CD4-positive, alpha-beta T cell treated with Interleukin-6 for 4 hours (primary cell): Measurements from ENCODE around the gene HHIPL1.

ENCODE experiments used
- DNase-seq: peaks from one replicate; pipeline ENCODE4 v3.0.0-alpha.2; 2020; ENCODE audit warnings: mixed read lengths

Gene HHIPL1

DNA sequence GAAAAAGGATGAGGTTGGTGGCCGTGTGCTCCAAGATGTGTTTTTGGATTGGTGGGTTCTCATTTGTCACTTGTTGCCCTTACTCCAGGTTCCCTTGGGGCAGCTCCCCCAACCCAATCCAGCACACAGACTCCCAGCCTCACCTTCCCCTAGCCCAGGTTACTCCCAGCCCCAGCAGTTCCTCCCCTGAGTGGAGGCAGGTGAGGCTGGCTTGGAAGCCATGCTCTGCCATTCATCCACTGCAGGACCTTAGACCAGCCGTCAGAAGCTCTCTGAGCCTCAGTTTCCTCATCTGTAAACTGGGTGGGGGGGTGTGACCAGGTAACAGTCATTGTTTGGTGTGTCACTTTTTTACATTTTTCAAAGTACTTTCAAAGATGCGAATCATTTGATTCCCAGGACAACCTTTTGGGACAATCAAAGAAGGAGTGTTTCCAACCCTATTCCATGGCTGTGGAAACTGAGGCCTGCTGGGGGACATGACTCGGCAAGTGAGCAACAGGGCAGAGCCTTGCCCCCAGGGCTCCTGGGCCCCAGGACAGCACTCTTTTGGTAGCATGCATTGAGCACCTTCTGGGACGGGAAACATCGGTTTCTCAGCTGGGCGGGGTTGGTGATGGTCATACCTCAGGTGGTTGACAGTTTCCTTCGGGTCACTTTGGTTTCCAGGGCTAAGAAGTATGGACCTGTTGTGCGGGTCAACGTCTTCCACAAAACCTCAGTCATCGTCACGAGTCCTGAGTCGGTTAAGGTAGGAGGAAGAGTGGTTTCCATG is 46.4 kb downstream of the HHIPL1 start:
- DNase-seq: no peak

DNA sequence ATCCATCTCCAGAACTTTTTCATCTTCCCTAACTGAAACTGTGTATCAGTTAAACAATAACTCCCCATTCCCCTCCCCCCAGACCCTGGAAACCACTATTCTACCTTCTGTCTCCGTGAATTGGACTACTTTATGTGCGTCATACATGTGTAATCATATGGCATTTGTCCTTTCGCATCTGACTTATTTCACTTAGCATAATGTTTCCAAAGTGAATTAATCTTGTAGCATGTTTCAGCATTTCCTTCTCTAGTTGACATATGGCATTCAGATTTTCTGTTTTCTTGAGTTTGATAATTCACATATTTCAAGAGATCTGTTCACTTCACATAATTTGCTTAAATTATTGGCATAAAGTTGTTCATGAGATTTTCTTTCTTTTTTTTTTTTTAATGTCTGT is 49.0 kb downstream of the HHIPL1 start:
- DNase-seq: no peak

DNA sequence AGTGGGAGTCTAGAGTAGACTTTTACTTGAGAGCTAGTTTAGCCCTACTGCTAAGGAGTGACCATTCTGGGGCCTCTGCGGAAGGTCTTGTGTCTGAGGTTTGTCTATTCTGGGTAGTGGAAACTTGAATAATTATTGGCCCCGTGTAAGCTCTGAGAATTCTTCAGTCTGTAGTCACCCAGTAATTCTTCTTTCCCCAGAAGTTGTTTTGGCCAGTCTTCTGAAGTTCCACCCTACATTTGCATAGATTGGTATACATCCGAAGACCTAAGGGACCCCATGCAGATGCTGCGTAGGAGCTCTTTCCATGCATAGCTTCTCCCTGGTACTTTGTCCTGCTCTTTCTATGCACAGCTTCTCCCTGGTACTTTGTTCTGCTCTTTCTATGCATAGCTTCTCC is 52.0 kb downstream of the HHIPL1 start:
- DNase-seq: no peak

DNA sequence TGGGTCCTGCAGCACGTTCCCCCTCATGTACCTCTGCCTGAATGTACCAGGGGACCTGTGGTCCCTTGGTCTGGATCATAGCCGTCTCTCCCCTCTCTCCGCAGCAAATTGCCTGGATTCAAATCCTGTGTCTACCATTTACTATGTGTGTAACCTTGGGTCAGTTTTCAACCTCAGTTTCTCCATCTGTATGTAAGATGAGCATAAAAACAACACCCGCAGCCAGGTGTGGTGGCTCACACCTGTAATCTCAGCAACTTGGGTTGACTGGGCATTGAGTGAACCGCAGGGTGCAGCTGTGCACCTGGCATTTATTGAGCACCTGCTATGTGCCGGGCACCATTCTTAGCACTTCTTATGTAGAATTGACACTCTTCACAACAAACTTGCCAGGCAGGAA is 53.3 kb downstream of the HHIPL1 start:
- DNase-seq: no peak

DNA sequence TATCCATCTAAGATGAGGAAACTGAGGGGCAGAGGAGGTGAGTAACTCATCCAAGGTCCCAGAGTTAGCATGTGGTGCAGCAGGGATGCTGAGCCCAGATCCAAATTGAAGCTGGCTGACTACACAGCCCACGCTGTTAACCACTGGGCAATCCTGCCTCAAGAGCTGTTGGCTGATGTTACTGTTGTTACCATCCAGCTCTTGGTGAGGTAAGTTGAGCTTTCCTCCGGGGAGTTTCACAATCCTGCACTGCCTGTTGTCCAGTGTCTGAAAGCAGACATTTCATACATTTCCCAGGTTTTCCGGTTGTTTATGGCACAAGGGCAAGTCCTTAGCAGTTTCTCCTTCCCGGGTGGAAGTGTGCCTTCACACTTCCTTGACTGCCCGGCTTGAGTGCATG is 53.7 kb downstream of the HHIPL1 start:
- no peak for DNase-seq

DNA sequence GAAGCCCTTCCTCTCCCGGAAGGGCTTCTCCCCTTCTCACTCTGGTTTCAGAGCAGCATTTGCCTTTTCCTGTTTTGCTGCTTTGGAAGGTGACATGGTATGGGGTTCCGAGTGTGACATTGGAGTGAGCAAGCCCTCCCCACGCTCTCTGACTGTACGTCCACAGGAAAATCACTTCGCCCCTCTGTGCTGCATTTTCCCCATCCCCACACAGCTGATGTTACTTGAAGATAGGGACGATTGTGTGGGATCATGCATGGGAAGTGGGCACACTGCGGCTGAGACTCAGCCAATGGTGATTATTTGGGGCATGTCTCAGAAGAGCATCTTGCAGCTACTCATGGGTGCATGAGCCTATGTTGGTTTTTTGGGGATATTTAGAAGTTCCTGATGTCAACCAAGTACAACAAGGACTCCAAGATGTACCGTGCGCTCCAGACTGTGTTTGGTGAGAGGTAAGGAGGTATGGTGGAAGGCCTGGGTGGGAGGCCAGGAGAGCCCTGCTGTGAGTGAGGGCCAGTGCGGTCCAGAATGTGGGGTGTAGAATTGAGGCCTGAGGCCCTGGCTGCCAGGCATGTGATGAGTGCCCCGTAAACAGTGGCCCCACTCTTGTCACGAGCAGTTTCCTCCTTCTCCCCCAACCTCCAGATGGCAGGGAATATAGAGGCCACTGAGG is 54.3 kb downstream of the HHIPL1 start:
- no peak for DNase-seq

DNA sequence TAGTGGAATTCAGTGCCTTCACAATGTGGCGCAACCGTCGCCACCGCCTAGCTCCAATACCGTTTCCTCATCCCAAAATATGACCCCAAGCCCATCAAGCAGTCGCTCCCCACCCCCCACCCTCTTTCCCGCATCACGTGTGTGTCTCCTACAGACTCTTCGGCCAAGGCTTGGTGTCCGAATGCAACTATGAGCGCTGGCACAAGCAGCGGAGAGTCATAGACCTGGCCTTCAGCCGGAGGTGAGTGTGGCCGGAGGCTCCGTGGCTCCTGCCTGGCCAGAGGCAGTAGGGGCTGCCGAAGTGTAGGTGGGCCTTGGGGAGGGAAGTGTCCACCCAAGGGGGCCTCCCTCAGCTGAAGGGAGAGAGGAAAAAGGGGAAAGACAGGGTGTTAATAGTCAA is 54.9 kb downstream of the HHIPL1 start:
- no peak for DNase-seq

DNA sequence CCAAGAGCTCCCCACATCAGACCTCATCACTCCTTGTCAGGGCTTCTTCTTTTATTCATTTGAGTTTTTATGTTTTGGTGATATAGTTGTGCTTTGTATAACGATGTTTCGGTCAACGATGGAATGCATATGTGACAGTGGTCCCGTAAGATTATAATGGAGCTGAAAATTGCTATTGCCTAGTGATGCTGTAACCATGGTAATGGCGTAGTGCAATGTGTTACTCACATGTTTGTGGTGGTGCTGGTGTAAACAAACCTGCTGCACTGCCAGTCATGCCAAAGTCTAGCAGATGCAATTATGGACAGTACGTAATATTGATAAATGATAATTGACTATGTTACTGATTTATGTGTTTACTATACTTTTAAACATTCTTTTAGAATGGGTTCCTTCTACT is 55.5 kb downstream of the HHIPL1 start:
- no peak for DNase-seq

DNA sequence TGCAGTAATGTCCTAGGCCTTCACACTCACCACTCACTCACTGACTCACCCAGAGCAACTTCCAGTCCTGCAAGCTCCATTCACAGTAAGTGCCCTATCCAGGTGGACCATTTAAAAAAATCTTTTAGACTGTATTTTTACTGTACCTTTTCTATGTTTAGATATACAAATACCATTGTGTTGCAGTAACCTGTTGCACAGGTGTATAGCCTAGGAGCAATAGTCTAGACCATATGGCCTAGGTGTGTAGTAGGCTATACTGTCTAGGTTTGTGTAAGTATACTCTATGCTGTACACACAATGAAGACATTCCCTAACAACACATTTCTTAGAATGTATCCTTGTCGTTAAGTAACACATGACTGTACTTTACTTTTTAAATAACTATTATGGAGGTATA is 56.3 kb downstream of the HHIPL1 start:
- DNase-seq: no peak

DNA sequence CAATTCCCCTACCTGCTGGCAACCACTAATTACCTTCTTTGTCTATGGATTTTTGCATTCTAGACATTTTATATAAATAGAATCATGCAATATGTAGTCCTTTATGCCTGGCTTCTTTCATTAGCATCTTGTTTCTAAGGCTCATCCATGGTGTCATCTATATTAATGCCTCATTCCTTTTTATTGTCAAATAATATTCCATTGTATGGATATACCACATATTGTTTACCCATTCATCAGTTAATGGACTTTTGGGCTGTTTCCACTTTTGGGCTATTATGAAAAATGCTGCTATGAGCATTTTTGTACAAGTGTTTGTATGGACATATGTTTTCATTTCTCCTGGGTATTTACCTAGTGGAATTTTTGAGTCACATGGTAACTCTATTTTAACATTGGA is 57.2 kb downstream of the HHIPL1 start:
- no peak for DNase-seq

DNA sequence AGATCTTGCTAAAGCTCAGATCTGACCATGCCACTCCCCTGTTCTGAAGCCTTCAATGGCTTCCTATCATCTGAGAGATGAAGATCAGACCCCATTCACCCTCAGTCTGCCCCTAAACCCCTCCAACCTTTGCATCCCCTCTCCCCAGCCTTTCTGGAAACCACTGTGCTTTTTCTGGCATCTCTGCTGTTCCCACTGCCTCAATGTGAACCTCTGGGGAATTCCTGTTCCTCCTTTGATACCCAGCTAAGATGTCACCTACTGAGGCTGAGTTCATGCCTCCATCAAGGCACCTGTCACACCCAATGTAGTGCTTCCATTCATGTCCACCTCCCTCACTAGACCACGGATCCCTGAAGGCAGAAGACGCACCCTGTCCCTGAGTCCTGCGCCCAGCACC is 58.5 kb downstream of the HHIPL1 start:
- DNase-seq: no peak

DNA sequence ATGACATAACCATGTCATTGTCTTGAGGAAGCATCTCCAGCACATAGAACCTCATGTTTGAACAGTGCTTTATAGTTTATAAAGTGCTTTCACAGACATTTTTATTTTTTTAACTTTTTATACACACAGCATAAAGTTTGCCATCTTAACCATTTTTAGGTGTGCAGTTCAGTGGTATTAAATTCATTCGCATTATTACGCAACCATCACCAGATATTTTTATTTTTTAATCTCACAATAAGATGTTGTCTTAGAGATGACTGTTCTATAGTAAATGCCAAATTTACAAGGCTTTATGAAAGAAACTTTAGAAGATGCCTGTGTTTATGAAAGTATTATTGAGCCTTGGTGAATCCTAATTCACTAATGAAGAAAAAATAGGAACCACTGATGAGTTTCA is 59.1 kb downstream of the HHIPL1 start:
- no peak for DNase-seq

DNA sequence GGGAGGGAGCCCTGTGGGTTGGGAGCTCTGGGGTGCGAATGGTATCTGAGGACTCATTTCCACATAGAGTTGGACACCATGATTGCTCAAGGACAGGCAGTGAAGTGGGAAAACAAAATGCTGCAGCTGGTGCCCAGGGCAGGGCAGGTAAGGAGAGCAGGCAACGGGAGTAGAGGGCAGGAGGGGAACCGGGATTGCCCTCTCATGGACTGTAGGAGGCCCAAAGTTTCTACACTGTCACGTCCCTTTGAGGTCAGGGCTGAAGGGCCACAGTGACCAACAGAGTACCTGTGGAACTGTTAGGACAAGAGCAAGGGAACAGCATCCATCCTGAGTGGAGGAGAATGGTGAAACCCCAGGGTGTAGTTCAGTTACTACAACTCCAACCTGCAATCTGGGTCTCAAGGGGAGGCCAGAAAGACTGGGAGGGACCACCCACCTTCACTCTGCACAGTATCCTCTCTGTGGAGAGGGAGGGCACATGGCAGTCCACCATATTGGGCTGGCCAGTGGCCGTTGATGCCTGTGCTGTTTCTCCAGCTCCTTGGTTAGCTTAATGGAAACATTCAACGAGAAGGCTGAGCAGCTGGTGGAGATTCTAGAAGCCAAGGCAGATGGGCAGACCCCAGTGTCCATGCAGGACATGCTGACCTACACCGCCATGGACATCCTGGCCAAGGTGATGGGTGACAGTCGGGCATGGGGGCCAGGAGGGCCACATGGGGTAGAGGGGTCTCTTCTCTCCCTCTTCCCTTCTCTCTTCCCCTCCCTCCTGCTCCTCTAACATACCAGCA is 61.4 kb downstream of the HHIPL1 start:
- DNase-seq: no peak

DNA sequence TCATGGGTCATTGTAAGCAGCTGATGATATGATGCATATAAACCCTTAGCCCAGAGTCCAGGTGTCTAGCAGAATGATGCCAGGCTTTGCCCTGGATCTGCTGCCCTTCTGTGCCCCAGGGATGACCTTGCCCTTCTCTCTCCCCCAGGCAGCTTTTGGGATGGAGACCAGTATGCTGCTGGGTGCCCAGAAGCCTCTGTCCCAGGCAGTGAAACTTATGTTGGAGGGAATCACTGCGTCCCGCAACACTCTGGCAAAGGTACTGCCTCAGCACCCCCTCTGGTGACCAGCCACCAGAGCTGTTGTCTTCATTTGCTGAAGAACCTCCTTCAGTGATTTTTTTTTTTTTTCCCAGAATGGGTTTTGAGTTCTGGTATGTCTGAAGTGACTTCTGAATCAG is 62.5 kb downstream of the HHIPL1 start:
- no peak for DNase-seq

DNA sequence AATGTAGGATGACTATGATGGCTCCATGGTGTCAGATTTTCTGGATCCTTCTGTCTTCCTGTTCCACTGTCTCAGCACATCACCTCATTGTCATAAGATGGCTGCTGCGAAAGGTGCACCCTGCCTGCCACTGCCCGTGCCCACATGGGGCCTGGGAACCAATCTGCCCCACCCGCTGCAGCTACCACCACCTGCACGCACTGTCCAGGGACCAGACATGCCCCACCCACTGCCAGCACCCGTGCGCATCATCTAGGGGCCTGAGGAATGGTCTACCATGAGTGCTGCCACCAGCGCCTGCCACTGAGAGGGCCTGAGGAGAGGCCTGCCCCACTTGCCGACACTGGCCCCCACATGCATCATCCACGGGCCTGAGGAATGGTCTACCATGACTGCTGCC is 63.0 kb downstream of the HHIPL1 start:
- DNase-seq: no peak

DNA sequence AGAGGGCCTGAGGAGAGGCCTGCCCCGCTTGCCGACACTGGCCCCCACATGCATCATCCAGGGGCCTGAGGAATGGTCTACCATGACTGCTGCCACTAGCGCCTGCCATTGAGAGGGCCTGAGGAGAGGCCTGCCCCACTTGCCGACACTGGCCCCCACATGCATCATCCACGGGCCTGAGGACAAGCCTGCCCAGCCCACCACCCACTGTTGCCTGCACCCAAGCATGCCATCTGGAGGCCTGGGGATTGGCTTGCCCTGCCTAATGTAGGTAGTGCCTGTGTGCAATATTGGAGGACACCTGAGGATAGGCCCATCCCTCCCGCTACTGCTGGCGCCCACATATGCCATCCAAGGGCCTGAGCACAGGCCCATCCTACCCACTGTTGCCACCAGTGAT is 63.5 kb downstream of the HHIPL1 start:
- no peak for DNase-seq

DNA sequence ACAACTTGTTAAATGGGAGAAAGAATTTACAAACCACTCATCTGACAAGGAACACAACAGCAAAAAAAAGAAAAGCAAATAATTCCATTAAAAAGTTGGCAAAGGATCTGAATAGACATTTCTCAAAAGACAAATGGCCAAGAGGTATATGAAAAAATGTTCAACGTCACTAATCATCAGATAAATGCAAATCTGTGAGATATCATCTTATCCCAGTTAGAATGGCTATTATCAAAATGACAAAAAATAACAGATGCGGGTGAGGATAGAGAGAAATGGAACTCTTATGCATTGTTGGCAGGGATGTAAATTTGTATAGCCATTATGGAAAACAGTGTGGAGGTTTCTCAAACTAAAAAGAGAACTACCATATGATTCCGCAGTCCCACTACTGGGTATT is 69.0 kb downstream of the HHIPL1 start:
- DNase-seq: no peak

DNA sequence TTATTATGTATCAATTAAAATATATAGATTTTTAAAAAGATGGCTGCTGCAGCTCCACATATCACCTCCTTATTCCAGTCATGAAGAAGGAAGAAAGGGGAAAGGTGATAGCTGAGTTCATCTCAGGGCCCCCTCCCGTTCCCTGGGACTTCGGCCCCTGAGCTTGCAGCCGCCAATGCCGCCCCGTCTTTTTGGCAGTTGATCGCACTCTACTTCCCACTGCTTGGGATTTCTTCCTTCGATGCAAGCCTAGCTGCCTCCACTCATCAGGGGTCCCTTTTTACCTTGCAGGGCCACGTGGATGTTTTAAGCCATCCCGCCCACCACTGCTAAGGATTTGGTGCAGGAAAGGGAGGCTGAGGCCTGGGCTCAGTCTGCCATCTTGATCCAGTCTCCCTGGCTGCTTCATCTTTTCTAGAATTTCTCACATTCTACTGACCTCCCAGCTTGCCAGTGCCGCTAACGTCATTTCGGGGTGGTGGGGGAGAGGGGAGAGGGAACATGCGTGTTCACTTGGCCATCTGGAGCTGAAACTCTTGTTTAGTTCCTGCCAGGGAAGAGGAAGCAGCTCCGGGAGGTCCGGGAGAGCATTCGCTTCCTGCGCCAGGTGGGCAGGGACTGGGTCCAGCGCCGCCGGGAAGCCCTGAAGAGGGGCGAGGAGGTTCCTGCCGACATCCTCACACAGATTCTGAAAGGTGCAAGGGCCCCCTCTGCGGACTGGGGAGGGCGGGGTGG is 70.5 kb downstream of the HHIPL1 start:
- no peak for DNase-seq

DNA sequence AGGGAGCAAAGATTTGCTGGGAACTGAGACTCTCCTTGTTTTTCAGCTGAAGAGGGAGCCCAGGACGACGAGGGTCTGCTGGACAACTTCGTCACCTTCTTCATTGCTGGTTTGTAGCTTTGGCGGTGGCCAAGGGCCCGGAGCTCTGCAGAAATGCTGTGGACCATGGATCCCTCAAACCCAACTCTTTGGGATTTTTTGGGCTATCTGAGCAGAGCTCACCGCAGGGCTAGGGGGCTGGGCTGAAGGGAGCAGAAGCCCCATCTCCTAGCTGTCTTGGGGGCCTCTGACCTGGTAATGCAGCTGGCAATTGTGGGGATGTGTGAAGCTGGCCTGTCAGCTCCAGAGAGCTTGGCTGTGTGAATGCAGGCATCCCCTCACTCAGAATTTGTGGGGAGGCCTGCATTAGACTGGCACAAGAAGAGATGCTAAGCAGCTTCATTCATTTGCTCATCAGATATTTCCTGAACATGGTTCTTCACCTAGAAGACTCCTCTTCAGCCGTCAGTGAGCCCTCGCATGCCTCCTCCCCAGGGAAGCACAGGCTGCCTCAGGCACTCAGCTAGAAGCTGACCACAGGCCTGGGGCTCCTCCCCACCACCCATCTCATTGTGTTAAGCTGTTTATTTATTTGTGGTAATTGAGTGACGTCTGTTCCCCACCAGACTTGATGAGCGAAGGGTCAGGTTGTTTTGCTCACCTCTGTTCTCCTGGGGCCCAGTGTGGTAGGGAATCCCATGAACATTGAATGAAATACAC is 71.3 kb downstream of the HHIPL1 start:
- DNase-seq: no peak

DNA sequence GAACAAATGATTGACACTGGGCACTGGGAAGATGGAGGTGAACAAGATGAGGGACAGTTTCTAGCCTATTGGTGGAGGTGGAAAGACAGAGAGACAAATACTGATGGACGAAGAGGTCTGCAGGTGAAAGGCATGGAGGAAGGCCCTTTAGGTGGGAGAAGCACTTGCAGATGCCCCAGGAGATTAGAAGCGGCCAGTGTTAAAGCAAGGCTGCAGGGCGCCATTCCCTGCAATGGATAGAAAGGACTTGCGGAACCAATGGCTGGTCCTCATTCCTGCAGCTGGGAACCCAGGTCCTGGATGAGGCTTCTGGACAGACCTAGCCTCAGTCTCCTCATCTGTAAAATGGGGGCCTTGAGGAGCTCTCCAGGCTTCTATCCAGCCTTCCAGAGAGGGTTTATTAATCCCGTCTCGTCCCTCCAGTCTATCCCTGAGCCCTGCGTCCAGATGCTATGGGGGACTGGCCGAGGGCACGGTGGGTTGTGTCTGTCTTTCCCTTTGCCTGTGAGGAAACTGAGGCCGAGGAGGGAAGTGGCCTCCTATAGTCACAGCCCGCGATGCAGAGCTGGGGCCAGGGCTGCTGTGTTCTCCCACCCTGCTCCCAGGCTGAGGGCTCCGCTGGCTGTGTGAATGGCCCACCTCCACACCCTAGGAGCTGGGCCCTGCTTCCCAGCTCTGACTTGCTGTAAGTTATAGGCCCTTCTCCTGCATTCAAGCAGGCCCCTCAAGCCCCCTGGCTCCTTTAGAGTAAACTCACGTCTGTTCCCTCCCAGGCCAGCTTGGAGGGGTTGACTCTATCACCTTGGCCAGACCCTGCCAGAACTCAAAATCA is 72.1 kb downstream of the HHIPL1 start:
- DNase-seq: no peak

DNA sequence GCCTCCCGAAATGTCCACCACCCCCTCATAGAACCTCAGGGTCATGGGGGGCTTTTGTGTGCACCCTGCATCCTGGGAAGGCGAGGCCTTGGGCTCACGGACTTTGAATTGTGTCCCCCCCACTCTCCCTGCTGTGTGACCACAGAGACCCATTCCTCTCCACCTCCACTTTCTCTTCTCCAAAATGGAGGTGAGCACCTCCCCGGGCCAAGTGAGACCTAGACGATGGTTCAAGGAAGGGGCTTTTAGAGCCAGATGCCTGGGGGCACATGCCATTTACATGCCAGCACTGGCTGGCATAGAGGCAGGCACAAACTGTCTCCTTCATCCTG is 72.7 kb downstream of the HHIPL1 start:
- DNase-seq: no peak
